Right forelimb (tissue), 1 donor: ENCODE data around the gene WIZ.
"Not testable (repeated sequence)": the region's sequence is repeated elsewhere in the genome, so short reads cannot be mapped to it uniquely, and the experiment has no call there.

Experiments
- DNase-seq: peaks from one replicate; pipeline ENCODE4 v3.0.0-alpha.2; 2018

Gene WIZ, protein sequence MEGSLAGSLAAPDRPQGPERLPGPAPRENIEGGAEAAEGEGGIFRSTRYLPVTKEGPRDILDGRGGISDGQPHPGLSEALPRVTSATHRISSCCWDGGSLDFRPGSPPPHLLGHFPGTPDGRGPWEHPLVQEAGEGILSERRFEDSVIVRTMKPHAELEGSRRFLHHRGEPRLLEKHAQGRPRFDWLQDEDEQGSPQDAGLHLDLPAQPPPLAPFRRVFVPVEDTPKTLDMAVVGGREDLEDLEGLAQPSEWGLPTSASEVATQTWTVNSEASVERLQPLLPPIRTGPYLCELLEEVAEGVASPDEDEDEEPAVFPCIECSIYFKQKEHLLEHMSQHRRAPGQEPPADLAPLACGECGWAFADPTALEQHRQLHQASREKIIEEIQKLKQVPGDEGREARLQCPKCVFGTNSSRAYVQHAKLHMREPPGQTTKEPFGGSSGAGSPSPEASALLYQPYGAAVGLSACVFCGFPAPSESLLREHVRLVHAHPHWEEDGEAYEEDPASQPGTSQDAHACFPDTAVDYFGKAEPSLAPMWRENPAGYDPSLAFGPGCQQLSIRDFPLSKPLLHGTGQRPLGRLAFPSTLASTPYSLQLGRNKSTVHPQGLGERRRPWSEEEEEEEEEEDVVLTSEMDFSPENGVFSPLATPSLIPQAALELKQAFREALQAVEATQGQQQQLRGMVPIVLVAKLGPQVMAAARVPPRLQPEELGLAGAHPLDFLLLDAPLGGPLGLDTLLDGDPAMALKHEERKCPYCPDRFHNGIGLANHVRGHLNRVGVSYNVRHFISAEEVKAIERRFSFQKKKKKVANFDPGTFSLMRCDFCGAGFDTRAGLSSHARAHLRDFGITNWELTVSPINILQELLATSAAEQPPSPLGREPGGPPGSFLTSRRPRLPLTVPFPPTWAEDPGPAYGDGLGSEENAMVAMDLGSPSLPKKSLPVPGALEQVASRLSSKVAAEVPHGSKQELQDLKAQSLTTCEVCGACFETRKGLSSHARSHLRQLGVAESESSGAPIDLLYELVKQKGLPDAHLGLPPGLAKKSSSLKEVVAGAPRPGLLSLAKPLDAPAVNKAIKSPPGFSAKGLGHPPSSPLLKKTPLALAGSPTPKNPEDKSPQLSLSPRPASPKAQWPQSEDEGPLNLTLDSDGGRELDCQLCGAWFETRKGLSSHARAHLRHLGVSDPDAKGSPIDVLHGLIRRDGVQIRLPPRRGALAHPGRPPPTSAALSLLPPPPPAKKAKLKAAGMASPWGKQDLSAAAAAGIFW (N-terminal part only)

GRCh38 chr19:15449620-15450527 lies at the start of gene WIZ:
Gene WIZ (minus strand): TSS chr19:15449956. CDS start chr19:15448307, 1,649 bp downstream.
- peak; percentile 93 for DNase-seq

GRCh38 chr19:15498910-15499309 lies 49.2 kb upstream of the WIZ start:
- DNase-seq = no peak

GRCh38 chr19:15498156-15498858 lies 48.6 kb upstream of the WIZ start:
- DNase-seq = no peak

- no peak for DNase-seq
Observed at GRCh38 chr19:15495151-15495550, 45.4 kb upstream of the WIZ start.

DNA sequence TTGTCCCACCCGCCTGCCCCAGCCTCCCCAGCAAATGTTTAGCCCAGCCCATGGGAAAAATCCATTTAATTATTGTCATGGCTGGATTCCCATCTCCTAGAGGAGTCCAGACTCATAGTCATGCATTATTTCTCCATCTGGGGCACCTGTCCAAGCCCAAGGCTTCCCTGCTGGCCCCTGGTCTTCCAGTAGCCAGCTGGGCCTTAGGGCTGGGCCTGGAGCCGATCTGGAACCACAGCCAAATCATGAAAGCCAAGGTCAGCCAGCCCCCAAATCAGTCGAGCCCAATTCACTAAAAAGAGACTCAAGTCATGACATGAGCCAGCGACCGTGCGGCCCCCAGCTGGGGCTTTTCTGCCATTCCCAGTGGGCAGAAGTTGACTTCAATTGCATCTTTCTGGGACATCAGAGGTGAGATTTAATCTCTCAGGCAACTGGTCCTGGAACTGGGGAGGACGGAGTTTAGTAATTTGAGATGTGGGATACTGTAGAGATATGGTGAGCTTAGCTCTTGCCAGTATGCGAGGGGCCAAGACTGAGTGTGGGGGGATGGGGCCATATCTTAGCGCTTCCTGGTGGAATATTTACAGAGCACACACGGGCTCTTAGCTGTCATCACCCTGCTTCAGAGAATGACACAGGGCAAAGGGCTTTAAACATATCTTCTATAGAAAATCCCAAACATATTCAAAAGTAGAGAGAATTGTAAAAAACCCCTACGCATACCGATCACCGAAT lies 38.9 kb upstream of the WIZ start:
- DNase-seq = no peak

GRCh38 chr19:15487038-15487437 lies 37.3 kb upstream of the WIZ start:
- no peak for DNase-seq

- not testable (repeated sequence) for DNase-seq
Observed at GRCh38 chr19:15485768-15486167, 36.0 kb upstream of the WIZ start.

GRCh38 chr19:15480996-15481395 lies 31.2 kb upstream of the WIZ start:
- DNase-seq = not testable (repeated sequence)

GRCh38 chr19:15479391-15480345 lies 29.9 kb upstream of the WIZ start, which contains the start of gene PGLYRP2:
Gene PGLYRP2 (minus strand): TSS chr19:15479501. CDS start chr19:15479371, 130 bp downstream.
- no peak for DNase-seq

- DNase-seq = no peak
Observed at GRCh38 chr19:15476325-15476724, 26.6 kb upstream of the WIZ start.

DNA sequence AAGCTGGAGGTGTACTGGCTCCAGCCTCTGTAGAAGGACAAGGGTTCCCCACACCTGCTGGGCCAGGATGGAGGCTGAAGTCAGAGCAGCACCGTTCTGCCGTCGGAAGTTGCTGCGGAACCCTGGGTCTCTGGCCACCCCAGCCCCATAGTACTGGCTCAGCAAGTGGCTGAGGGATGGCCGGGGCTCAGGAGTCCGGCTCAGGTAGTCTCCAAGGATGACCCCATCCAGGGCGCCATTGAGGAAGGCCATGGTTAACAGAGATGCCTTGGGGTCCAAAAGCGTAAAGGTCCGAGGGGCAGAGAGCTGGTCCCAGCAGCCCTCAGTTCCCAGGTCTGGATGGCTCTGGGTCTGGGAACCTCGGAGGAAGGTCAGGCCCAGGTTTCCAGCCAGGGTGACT lies 25.9 kb upstream of the WIZ start:
- no peak for DNase-seq

- DNase-seq = no peak
Observed at GRCh38 chr19:15475169-15475568, 25.4 kb upstream of the WIZ start.

- not testable (repeated sequence) for DNase-seq
Observed at GRCh38 chr19:15473821-15474220, 24.1 kb upstream of the WIZ start.

DNA sequence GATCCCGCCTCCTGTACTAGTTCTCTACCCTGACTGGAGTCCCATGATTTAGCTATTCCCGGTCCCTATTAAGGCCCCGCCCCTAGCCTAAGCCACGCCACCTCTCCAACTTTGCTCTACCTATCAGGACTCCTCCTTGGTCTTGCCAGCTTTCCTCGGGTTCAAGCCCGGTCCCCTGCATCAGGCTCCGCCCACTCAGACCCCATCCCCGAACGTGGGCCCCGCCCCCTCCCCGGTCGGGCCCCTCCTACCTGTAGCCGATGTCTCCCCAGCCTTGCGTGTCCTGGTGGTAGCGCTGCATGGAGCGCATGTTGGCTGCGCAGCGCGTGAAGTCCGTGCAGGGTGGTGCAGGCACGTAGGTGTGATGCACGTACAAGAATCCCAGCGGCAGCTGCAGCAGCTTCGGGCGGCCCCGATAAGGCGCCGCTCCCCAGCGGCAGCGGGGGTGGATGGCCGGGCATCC lies 21.9 kb upstream of the WIZ start:
- DNase-seq = no peak

GRCh38 chr19:15469513-15470297 lies 19.9 kb upstream of the WIZ start:
- DNase-seq = no peak

GRCh38 chr19:15468675-15469512 lies 19.1 kb upstream of the WIZ start:
- no peak for DNase-seq

- DNase-seq = no peak
Observed at GRCh38 chr19:15467734-15468214, 18.0 kb upstream of the WIZ start.
